ENCODE measurements around the gene MYH2. TPM values are rescaled to one million over a fixed set of nuclear protein-coding genes. Genes with fewer than 3 reads are reported as not detected.

The MYH2 gene
- total RNA-seq, 1 experiment from 2014 or later = not detected

GRCh38 chr17:10516638-10517037 lies 32.8 kb downstream of the MYH2 start:
- POLR2A ChIA-PET = no interaction called here
- BruUV-seq (replicated peaks) = no TSS peak
- peaks cover 34% of the 10 kb centered on the region for H3K27me3 Mint-ChIP-seq (ENCODE audit: insufficient read depth, unreplicated experiment)
- H3K36me3 Mint-ChIP-seq (ENCODE audit: insufficient read depth, unreplicated experiment) = no peaks in the 10 kb centered on the region
- CTCF ChIA-PET = no interaction called here
- no peaks in the 10 kb centered on the region for H3K4me1 Mint-ChIP-seq (ENCODE audit: insufficient read depth, unreplicated experiment)
- intact Hi-C loops (cut with micrococcal nuclease) = no loop called here
- H3K27ac Mint-ChIP-seq (ENCODE audit: low read depth, unreplicated experiment) = no peak overlapping the region
- DNase-seq (ENCODE audit: unreplicated experiment) = no peak
- H3K4me3 Mint-ChIP-seq (ENCODE audit: unreplicated experiment) = no peak overlapping the region
- no peak for TF ChIP-seq CTCF (IDR thresholded peaks at IDR 0.05; ENCODE audit: unreplicated experiment)
- no peaks in the 10 kb centered on the region for H3K9me3 Mint-ChIP-seq (ENCODE audit: unreplicated experiment)

GRCh38 chr17:10516065-10516464 lies 33.4 kb downstream of the MYH2 start:
- no peak for TF ChIP-seq CTCF (IDR thresholded peaks at IDR 0.05; ENCODE audit: unreplicated experiment)
- ChIA-PET CTCF (no interaction called here), POLR2A (no interaction called here)
- intact Hi-C loops (cut with micrococcal nuclease) = no loop called here
- H3K36me3 Mint-ChIP-seq (ENCODE audit: insufficient read depth, unreplicated experiment) = no peaks in the 10 kb centered on the region
- H3K4me1 Mint-ChIP-seq (ENCODE audit: insufficient read depth, unreplicated experiment) = no peaks in the 10 kb centered on the region
- no peaks in the 10 kb centered on the region for H3K9me3 Mint-ChIP-seq (ENCODE audit: unreplicated experiment)
- H3K27me3 Mint-ChIP-seq (ENCODE audit: insufficient read depth, unreplicated experiment) = peaks cover 34% of the 10 kb centered on the region
- no TSS peak for BruUV-seq (replicated peaks)
- H3K4me3 Mint-ChIP-seq (ENCODE audit: unreplicated experiment) = no peak overlapping the region
- H3K27ac Mint-ChIP-seq (ENCODE audit: low read depth, unreplicated experiment) = no peak overlapping the region
- no peak for DNase-seq (ENCODE audit: unreplicated experiment)

GRCh38 chr17:10513299-10514067 lies 36.0 kb downstream of the MYH2 start:
- DNase-seq (ENCODE audit: unreplicated experiment) = no peak
- BruUV-seq (replicated peaks) = no TSS peak
- Mint-ChIP-seq H3K36me3 (ENCODE audit: insufficient read depth, unreplicated experiment) (no peaks in the 10 kb centered on the region), H3K4me1 (ENCODE audit: insufficient read depth, unreplicated experiment) (no peaks in the 10 kb centered on the region), H3K9me3 (ENCODE audit: unreplicated experiment) (no peaks in the 10 kb centered on the region), H3K27ac (ENCODE audit: low read depth, unreplicated experiment) (no peak overlapping the region), H3K27me3 (ENCODE audit: insufficient read depth, unreplicated experiment) (peaks cover 27% of the 10 kb centered on the region), H3K4me3 (ENCODE audit: unreplicated experiment) (no peak overlapping the region)
- no peak for TF ChIP-seq CTCF (IDR thresholded peaks at IDR 0.05; ENCODE audit: unreplicated experiment)
- intact Hi-C loops (cut with micrococcal nuclease) = no loop called here
- ChIA-PET POLR2A (no interaction called here), CTCF (interaction anchor here (0.8 to 1.0 kb wide), 3 partner anchors 15 to 104 kb away, joined by 3 to 4 read pairs (median 3); no protein-coding TSS in a partner anchor)

- POLR2A ChIA-PET = no interaction called here
- Mint-ChIP-seq H3K9me3 (ENCODE audit: unreplicated experiment) (peaks cover under 1% of the 10 kb centered on the region), H3K27me3 (ENCODE audit: insufficient read depth, unreplicated experiment) (peaks cover 30% of the 10 kb centered on the region), H3K4me1 (ENCODE audit: insufficient read depth, unreplicated experiment) (no peaks in the 10 kb centered on the region), H3K4me3 (ENCODE audit: unreplicated experiment) (no peak overlapping the region), H3K27ac (ENCODE audit: low read depth, unreplicated experiment) (no peak overlapping the region), H3K36me3 (ENCODE audit: insufficient read depth, unreplicated experiment) (no peaks in the 10 kb centered on the region)
- no TSS peak for BruUV-seq (replicated peaks)
- no peak for DNase-seq (ENCODE audit: unreplicated experiment)
- no peak for TF ChIP-seq CTCF (IDR thresholded peaks at IDR 0.05; ENCODE audit: unreplicated experiment)
- intact Hi-C loops (cut with micrococcal nuclease) = no loop called here
- CTCF ChIA-PET = interaction anchor here (0.8 to 1.0 kb wide), 3 partner anchors 14 to 105 kb away, joined by 3 to 4 read pairs (median 3); no protein-coding TSS in a partner anchor
Observed at GRCh38 chr17:10512856-10513255, 36.6 kb downstream of the MYH2 start.

Measured in MCF 10A (cell line).